Measurements from ENCODE around the gene DCDC2.
"Not testable (repeated sequence)": the region's sequence is repeated elsewhere in the genome, so short reads cannot be mapped to it uniquely, and the experiment has no call there.

Gene DCDC2

DNA sequence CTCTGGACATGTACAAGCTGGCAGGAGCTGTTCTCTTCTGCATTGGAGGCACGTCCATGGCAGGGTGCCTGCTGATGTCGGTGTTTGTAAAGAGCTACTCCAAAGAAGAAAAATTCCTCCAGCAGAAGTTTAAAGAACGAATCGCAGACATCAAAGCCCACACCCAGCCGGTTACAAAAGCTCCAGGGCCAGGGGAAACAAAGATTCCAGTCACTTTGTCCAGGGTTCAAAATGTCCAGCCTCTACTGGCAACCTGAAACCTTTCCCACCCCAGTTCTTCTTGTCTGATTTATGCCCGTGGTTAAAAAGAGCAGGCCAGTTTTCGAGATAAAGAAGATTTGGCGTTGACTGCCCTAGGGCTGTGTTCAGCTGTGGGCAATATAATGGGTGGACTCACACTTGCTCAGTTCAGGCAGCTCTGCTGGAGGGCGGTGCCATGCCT is 212.1 kb downstream of the DCDC2 start:
- DNase-seq (ENCODE audit: low read depth): no peak

DNA sequence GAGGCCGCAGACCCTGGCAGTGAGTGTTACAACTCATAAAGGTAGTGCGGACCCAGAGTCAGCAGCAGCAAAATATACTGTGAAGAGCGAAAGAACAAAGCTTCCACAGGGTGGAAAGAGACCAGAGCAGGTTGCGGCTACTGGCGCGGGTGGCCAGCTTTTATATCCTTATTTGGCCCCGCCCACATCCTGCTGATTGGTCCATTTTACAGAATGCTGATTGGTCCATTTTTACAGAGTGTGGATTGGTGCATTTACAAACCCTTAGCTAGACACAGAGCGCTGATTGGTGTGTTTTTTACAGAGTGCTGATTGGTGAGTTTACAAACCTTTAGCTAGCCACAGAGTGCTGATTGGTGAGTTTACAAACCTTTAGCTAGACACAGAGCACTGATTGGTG is 215.1 kb downstream of the DCDC2 start:
- DNase-seq (ENCODE audit: low read depth): not testable (repeated sequence)

DNA sequence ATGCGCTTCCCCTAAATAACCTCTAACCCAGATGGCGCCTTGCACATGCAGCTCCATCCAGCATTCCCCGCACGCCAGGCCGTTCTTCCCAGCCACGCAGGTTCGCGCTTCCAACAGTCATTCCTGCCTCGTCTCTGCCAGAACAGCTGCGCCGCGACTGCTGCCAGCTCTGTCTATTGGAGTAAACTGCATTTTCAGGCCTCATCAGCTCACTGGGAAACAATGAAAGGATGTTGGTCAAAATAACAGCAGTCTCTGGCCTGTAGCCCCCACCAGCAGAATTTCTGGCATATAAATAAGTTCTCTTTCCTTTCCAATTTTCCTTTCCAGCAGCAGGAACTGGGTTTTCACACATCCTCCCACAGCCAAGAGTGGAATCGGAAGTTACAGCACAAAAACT is 217.3 kb downstream of the DCDC2 start:
- DNase-seq (ENCODE audit: low read depth): no peak

- DNase-seq (ENCODE audit: low read depth): no peak
These were observed 218.2 kb downstream of the DCDC2 start for GRCh38 chr6:24139639-24140038.

DNA sequence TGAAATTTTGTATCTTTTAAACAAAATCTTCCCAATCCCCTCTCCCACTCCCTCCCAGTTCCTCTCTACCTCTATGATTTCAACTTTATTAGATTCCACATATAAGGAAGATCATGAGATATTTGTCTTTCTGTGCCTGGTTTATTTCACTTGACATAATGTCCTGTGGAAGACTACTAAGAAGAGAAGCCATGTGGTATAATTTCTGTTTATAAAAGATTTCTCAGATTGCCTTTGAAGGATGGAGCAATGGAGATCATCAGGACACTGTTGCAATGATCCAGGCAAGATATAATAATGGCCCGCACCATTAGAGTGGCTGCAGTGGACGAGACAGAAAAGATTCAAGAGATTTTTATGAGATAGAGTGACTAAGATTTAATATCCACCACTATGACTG is 218.8 kb downstream of the DCDC2 start:
- no peak for DNase-seq (ENCODE audit: low read depth)

DNA sequence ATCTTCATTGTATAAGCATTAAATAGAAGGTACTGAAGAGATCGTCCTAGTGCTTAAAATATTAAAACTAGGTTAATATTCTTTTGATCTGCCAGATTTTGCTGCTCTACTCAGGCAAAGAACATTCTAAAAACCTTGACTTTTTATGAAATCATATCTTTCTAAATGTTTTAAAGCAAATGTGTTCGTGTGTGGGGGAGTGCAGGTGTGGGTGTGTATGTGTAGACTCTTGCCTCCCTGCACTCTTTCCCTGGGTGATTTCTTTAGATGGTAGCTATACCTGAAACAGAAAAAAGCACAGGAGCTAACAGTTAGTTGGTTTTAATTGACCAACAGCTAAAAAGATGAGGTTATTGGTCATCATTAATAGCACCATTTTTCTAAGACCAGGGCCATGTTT is 226.1 kb downstream of the DCDC2 start:
- DNase-seq (ENCODE audit: low read depth): no peak

GRCh38 chr6:24127316-24127715 is 230.5 kb downstream of the DCDC2 start:
- no peak for DNase-seq (ENCODE audit: low read depth)

GRCh38 chr6:24126586-24127192 is 231.2 kb downstream of the DCDC2 start:
- no peak for DNase-seq (ENCODE audit: low read depth)

DNA sequence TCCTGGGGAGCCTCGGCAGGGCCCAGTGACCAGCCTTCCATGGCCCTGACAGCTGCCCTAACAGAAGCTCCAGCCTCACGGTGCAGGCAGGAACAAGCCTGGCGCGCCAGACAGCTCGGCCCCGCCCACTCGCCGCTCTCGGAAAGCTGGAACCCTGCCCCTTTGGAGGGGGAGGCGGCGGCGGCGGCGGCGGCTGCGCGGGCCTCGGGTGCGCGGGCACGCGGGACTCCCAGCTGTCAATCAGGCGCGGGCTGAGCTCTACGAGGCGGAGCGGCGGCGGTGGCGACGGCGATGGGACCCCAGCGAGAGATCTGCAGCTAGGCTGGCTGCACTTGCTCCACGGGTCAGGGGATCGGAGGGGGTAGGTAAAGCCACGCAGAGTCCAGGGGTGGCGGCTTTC is 231.9 kb downstream of the DCDC2 start, which contains the start of gene NRSN1:
Gene NRSN1, plus strand, starts transcription at position 236 of the 400 bp plus-strand sequence. CDS start 8,113 bp downstream, outside the sequence.
- no peak for DNase-seq (ENCODE audit: low read depth)

GRCh38 chr6:24122139-24122538 is 235.7 kb downstream of the DCDC2 start:
- DNase-seq (ENCODE audit: low read depth): no peak
